ENCODE data around the gene CEP128. TPM values are rescaled to one million over a fixed set of nuclear protein-coding genes. Genes with fewer than 3 reads are reported as not detected.
A peak's percentile ranks its signal among the peaks of the same experiment; 100 is the strongest.

Gene CEP128
- total and polyA plus RNA-seq, 2 experiments from 2014 or later: 7.6 to 17.6 TPM

GRCh38 chr14:80977221-80977620 is 35.7 kb upstream of the CEP128 start (continued):
- TF ChIP-seq CTCF (conservative IDR thresholded peaks at IDR 0.05; ENCODE audit: low read depth in 2 of 2) (peak in 1 of 2 experiments; percentile 40; a peak in 2 of 4 replicates), NANOG (IDR thresholded peaks at IDR 0.05; ENCODE audit: borderline replicate concordance) (no peak)

- Mint-ChIP-seq H3K4me1 (no peaks in the 10 kb centered on the region), H3K36me3 (ENCODE audit: low read depth) (no peaks in the 10 kb centered on the region), H3K4me3 (no peak overlapping the region), H3K9me3 (no peaks in the 10 kb centered on the region), H3K27me3 (ENCODE audit: insufficient read depth, low read depth, poor library complexity) (peaks cover 5% of the 10 kb centered on the region), H3K27ac (no peak overlapping the region)
- Histone ChIP-seq H3K4me1 (ENCODE audit: insufficient read depth) (no peaks in the 10 kb centered on the region), H3K4me3 (no peak overlapping the region), H3K36me3 (ENCODE audit: insufficient read depth) (no peaks in the 10 kb centered on the region), H3F3A (replicated peaks; ENCODE audit: low read depth) (no peaks in the 10 kb centered on the region), H3K79me2 (replicated peaks; ENCODE audit: insufficient read depth) (no peaks in the 10 kb centered on the region), H4K20me1 (replicated peaks; ENCODE audit: insufficient read depth) (no peaks in the 10 kb centered on the region), H2AFZ (no peak overlapping the region), H3K27me3 (ENCODE audit: insufficient read depth) (no peaks in the 10 kb centered on the region), H3K9me2 (ENCODE audit: insufficient read depth) (peaks cover 4% of the 10 kb centered on the region; the same call in 1 of the 2 replicates), H3K27ac (ENCODE audit: low read depth) (no peak overlapping the region), H3K4me2 (no peak overlapping the region)
- ATAC-seq: no peak
- no peak for DNase-seq (ENCODE audit: low spot score)
- TF ChIP-seq ZNF331 (CRISPR knock-in tag; IDR thresholded peaks at IDR 0.05; ENCODE audit: low read depth) (no peak), REST (IDR thresholded peaks at IDR 0.05; ENCODE audit: unreplicated experiment) (no peak), ZNF462 (CRISPR knock-in tag; IDR thresholded peaks at IDR 0.05) (no peak), ZNF114 (CRISPR knock-in tag; IDR thresholded peaks at IDR 0.05) (no peak), EZH2phosphoT487 (IDR thresholded peaks at IDR 0.05; ENCODE audit: unreplicated experiment) (no peak), JUNB (IDR thresholded peaks at IDR 0.05; ENCODE audit: unreplicated experiment) (no peak), POLR2AphosphoS5 (IDR thresholded peaks at IDR 0.05; ENCODE audit: low read depth) (no peak), STAT1 (IDR thresholded peaks at IDR 0.05; ENCODE audit: unreplicated experiment) (no peak), EZH2 (IDR thresholded peaks at IDR 0.05; ENCODE audit: low read depth, unreplicated experiment) (no peak), CREB1 (CRISPR knock-in tag; IDR thresholded peaks at IDR 0.05; ENCODE audit: low read depth) (no peak), NANOG (IDR thresholded peaks at IDR 0.05; ENCODE audit: borderline replicate concordance) (no peak), CTCF (conservative IDR thresholded peaks at IDR 0.05; ENCODE audit: low read depth in 2 of 2) (no peak)
These were observed 33.1 kb upstream of the CEP128 start for GRCh38 chr14:80974679-80975078.
